ENCODE measurements around the gene PRDM7.
A peak's percentile ranks its signal among the peaks of the same experiment; 100 is the strongest.

The PRDM7 gene

DNA sequence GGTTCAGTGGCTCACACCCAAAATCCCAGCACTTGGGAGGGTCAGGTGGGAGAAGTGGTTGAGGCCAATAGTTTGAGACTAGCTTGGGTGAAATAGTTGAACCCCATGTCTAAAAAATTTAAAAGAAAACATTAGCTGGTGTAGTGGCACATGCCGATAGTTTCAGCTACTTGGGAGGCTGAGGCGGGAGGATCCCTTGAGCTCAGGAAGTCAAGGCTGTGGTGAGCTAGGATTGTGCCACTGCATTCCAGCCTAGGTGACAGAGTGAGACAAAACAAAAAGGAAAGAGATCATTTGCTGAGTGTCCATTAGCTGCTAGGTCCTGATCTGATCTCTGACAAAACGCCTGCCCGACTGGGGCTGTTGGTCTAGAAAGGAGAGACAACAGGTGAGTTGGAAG is 43.7 kb downstream of the PRDM7 start:
- DNase-seq = no peak

DNA sequence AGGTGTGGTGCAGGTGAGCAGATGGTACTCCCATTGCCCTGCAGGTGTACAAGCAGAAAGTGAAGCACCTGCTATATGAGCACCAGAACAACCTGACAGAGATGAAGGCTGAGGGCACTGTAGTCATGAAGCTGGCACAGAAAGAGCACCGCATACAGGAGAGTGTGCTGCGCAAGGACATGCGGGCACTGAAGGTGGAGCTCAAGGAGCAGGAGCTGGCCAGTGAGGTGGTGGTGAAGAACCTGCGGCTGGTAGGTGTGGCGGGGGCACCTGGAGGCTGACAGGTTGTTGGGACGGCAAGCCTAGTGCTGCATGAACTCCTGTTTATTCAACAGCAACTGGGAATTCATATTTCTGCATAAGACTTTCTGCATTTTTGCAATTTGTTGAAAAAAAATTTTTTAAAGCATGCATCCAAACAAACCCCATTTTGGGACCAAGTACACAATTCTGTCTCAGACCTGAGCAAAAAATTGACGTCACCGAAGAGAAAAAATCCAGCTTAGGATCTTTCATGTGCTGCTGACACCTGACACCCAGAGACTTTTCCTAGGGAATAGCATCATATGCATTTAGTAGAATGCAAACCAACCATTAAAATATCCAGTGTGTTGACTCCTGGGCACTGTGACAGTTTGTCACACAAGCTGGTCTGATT is 44.3 kb downstream of the PRDM7 start:
- DNase-seq = no peak

DNA sequence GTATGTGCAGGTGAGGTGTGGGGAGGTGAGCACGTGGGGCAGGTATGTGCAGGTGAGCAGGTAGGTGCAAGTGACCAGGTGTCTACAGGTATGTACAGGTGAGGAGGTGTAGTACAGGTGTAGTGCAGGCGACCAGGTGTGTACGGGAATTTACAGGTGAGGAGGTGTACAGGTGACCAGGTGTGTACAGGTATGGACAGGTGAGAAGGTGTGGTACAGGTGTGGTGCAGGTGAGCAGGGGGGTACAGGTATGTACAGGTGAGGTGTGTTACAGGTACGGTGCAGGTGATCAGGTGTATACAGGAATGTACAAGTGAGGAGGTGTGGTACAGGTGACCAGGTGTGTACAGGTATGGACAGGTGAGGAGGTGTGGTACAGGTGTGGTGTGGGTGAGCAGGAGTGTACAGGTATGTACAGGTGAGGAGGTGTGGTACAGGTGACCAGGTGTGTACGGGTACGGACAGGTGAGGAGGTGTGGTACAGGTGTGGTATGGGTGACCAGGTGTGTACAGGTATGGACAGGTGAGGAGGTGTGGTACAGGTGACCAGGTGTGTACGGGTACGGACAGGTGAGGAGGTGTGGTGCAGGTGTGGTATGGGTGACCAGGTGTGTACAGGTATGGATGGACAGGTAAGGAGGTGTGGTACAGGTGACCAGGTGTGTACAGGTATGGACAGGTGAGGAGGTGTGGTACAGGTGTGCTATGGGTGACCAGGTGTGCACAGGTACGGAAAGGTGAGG is 45.0 kb downstream of the PRDM7 start:
- no peak for DNase-seq

DNA sequence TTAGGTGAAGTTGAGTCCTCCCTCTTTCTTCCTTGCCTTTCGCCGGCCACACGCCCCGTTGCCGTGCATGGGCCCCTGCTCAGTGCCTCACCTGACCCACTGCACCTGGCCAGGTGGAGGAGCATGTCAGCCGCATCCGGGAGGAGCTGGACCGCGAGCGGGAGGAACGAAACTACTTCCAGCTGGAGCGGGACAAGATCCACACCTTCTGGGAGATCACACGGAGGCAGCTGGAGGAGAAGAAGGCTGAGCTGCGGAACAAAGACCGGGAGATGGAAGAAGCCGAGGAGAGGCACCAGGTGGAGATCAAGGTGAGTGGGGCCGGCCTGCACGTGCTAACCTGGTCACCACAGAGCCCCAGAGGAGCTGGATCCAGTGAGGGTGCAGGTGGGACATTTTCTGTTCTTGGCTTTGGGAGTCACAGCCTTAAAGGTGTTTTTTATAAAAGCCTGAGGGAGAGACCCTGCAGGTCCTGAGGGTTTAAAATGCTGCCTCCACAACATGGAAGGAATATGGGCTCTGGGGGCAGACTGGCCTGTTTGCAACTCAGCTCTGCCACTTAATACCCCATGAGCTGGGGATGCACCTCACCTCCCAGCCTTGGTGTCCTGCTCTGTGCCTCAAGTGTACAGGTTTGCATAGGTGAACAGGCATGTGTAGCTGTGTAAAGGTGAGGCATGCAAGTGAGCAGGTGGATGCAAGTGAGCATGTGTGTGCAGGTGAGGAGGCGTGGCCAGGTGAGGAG is 45.8 kb downstream of the PRDM7 start:
- no peak for DNase-seq

DNA sequence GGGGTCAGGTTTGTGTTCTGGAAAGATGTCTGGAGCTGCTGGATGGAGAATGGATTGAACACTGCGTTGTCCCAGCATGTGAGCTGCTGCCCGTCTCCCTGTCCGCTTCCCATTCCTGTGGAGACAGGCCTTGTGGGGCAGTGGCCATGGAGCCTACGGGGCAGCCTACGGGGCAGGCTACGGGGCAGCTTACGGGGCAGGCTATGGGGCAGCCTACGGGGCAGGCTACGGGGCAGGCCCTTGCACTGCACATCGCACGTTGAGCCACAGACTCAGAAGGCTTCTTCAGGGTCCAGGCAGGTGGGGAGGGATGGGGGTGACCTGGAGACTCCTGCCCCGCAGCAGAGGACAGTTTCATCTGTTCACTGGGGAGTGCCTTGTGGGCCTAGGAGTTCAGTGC is 48.1 kb downstream of the PRDM7 start:
- no peak for DNase-seq

DNA sequence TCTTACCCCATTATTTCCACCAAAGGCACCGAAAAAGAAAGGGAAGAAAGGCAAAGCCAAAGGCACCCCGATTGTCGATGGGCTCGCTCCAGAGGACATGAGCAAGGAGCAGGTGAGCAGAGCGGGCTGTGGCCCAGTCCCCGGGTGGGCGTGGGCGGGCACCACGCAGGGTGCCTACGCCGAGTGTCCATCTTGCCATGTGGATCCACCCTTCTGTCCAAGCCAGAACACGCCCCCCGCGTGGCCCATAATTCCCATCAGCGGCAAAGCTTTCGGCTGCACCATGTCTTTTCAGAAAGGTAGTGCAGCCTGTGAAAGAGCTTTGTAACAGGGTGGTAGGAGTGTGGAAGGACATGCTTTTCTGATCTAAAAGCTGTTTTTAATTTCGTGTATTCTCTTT is 49.5 kb downstream of the PRDM7 start:
- no peak for DNase-seq

DNA sequence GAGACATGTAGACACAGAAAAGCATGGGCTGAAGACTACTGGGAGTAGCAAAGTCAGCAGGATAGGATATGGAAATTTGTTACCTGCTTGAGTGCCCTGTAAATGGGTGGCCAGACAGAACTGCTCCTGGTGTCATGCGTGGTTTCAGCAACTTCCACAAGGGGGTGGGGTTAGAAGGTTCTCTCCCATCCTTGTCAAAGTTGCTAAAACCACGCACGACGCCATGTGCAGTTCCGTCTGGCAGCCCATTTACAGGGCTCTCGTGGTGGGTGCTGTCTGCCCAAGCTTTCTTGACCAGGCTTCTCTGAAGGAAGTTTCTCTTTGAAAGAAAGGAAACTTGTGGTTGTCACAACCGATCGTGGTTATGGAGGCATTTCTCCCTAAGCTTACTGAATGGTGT is 51.0 kb downstream of the PRDM7 start:
- DNase-seq = no peak

DNA sequence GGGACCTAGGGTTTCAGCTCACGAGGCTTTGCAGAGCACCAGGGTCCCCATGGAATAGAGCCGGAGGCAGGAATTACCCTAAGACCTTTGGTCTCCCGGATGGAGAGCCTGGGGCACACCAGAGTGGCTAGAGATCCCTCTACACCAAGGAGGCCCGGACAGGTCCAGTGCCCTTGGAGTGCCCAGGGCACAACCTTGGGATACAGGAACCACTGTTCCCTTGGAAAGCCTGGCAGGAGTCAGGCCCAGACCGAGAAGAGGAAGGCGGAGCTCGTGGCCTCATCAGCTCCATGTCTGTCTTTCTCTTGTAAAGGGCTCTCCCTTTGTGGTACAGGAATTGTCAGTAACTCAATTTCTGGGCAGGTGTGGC is 54.1 kb downstream of the PRDM7 start:
- no peak for DNase-seq

DNA sequence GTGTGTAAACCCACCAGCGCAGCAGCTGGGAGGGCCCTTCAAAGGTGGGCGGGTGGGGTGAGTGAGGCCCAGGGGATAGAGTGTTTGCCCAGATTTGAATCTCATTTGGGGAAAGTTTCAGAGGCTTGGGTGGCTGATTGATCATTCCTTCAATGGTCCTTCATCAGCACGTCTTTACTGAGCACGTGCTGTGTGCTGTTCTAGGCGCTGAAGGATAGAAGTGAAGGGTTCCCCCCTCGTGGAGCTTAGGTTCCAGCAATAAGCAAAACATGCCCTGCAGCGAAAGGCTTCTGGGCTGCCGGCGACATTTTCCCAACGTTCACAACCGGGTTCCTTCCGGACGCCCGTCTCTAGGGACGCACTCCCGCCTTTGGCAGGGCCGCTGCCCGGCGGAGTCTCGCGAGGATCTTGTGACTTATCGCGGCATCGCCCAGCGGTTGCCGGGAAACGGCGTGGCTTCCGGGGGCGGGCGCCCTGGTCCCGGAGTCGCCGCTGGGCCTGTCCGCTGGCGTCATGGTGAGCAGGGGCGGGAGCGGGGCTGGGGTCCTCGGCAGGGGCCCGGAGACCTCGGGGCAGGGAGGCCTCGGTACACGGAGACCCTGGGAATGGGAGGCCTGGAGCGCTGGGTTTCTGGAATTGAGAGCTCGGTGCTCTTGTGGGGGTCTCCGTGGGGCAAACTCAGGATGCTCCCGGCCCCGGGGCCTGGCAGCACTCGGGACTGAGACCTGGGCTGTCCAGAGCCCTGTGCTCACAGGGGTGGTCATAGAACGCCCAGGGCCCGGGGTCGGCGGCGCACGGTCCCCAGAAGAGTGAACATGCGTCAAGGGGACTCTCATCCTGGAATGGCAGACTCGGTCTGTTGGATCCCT is 54.7 kb downstream of the PRDM7 start:
- DNase-seq = peak; percentile 67

DNA sequence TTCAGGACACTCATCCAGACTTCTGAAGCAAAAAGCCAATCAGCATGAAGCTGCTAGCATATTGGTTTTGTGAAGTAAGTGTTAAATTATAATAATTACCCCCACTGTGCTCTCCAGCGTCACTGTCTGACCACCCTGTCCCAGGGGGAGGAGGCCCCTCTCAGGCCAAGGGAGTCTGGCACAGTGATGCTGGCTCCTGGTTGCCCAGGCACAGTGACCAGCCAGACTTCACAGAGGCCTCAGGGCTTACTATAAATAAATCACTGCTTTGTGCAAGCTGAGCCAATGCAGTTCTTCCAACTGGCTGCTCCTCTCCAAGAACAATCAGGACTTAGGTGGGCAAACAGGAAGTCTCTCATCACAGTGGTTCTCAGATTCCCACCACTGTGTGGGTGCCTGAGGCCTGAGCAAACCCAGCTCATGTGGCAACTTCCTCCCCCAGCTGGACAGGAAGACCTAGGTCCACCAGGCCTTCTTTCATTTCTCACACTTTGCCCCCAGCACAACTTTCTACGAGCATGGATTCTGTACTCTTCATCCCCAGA is 56.2 kb downstream of the PRDM7 start:
- DNase-seq = no peak

DNA sequence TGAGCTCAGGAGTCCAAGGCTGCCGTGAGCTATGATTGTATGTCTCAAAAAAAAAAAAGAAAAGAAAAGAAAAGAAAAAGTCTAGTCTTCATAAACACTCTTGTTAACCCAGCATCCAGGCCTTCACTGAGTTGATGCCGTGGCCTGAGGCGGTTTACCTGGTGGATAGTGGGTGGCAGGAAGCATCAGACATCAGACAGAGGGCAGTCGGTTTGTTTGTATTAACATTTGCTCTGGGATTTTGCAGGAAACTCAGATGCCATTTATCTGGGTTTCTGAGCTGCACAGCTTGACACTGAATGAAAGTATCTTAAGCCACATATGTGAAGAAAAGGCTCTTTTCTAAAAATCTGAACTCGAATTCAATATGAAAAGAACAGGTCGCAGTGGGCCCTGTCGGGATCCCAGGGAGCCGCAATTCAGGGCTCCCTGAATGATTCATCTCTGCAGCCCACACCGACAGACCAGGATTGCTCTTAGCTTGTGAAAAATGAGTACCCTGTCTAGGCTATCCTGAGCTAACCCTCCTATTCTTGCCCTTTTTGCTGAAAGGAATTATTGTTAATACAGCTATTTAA is 56.8 kb downstream of the PRDM7 start:
- DNase-seq = no peak

DNA sequence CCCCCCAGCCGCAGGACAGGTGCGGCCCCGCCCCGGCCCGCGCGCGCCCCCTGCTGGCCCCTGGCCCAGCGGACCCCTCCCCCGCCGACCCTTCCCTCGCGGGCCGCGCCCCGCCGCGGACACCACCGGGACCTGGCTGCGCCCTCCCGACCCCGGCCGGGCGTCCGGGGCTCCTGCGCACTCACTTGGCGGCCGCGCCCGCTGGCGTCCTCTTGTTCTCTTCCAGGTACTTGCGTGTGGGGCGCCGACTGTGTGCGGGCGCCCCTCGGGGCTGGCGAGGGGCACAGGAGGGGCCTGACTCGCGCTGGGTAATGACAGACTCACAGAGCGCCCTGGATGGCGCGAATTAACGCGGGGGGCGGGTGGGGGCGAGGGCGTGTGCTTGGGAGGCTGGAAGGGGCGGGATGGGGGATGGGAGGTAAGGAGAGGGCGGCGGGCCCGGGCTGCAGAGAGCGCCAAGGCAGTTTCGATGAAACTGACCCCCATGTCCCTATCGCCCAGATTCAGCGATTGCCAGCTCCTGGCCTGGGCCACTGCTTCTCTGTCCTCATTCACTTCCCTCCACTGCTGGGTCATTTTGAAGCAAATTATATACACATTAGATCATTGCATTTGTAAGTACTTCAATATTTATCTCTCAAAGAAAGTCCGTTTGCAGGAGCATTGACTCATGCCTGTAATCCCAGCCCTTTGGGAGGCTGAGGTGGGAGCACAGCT is 57.4 kb downstream of the PRDM7 start:
- peak; percentile 26 for DNase-seq

DNA sequence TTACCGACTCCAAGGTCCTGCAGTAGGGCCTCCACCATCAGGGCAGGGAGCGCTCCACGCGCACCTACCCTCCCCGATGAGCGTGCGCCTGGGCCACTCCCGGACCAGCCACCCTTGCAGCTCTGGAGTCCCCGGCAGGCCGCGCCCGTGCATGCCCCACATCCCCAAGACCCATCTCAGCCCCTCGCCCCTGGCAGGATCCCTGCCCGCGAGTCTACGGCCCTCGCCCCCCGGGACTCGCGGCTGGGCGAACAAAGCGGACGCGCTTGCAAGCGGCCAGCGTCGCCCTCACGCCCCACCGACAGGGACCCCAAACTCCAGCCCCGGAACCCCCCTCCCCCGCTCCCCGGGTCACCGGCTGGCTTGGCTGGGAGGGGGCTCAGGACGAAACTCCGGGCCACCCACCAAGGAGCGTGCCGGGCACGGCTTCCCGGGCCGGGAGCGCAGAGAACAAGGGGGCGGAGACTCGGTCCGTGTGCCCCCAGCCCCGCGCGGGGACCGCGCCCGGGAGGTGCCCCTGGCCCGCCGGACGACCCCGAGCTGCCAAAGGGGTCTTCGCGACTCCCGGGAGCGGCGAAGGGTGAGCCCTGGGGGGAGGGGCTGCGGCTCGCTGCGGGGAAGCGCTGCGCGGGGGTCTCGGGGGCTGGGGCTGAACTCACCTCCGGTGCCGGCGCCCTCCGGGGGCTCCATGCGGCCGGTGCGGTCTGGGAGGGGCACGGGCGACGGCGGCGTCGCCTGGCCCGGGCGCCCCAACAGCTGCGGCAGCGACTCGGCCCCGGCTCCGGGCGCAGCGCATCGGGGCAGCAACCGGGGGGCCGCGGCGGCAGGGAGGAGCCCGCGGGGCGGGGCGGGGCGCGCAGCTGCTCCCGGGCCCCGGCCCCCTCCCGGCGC is 58.2 kb downstream of the PRDM7 start, which contains the start of gene DBNDD1:
DBNDD1 (minus strand) TSS at position 805 of the 891 bp plus-strand sequence; CDS start at position 690, 115 bp downstream.
- no peak for DNase-seq

DNA sequence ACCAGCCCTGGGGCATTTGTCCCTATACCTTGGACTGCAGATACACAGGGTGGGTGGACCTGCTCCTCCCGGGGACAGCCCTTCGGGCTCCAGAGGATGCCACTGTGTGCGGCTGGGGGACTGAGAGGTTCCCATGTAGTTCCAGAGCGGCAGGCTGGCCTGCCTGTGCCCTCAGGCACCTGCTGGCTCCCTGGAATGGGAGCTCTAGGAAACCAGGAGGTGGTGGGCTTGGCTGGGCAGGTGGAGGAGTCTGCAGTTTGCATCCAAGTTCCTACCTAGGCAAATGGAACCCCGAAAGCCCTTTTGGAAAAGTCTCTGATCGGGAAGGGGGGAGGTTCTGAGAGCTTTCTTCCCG is 58.9 kb downstream of the PRDM7 start:
- DNase-seq = no peak

DNA sequence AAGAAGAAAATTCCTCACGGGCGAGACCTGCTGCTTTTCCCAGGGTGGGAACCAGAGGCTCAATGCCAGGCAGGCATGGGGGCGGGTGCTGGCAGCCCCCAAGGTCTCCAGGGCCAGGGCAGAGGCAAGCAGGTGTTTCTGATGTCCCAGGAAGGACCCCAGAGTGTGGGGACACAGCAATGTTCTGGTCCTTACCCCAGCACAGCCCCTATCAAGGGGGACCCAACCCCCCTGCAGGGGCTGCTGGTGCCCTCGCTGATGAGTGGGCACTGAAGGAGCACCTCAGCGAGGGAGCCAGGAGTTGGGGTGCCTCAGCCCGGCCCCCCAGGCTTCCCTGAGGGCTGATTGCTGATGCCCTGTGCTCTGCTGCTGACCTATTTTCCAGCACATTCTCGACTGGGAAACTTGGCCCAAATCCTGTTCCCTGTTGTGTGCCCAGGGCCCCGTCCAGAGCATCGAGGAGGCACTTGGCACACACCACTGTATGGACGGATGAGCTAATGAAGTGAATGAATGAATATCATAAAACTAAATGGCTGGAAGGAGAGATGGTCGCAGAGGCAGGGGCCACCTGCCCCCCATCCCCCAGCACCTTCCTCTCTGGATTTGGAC is 60.7 kb downstream of the PRDM7 start:
- no peak for DNase-seq

DNA sequence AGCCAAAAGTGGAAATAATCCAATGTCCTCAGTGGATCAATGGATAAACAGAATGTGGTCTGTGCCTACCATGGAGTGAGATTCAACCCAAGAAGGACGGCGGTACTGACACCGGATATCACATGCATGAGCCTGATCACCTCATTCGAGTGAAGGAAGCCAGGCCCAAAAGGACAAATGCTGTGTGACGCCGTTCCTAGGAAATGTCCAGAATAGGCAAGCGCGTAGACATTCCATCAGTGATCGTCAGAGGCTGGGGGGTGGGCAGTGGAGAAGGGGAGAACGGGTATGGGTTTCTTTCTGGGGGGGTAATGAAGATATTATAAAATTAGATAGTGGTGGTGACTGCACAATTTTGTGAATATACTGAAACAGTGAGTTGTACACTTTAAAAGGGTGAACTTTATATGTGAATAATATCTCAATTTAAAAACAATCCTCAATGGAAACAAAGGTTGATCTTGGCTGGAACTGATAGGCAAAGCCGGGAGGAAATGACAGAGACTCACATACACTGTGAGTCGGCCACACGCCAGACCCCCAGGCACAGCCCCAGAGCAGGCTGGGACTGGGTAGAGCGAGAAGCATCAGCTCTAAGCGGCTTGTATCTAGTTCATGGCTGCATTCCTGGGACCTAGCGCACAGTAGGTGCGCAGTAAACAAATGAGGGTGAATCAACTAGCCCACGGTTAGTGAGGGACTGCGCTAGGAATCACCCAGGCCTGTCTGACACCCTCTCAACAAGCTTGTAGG is 61.4 kb downstream of the PRDM7 start:
- DNase-seq = no peak

DNA sequence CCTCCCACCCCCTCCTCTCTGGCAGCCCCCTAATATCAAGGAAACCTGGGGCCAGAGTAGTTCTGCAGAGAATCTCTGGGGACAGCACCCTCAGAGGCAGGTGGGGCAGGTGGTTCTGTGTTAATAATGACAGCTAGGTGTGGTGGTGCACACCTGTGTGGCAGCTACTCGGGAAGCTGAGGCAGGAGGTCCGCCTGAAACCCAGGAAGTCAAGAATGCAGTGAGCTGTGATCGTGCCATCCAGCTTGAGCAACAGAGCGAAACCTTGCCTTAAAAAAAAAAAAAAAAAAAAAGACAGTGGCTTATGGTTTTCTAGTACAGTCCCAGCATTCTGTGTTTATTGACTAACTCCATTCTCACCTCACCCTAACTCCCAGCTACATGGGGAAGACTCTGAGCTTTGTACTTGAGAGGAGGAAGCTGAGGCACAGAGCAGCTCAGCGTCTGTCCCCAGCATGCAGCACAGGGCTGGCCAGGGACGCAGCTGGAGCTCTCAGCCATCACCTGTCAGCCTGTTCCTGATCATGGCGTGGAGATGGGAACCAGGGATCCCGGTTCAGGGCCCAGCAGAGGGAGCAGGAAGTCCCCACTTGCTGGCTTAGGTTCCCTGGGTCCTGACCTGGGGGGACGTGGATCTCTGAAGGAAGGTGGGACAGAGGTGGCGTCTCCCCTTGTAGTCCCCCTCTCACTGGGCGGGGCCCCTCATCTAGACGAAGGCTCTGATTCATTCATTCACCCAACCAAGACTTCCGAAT is 64.0 kb downstream of the PRDM7 start:
- DNase-seq = no peak

DNA sequence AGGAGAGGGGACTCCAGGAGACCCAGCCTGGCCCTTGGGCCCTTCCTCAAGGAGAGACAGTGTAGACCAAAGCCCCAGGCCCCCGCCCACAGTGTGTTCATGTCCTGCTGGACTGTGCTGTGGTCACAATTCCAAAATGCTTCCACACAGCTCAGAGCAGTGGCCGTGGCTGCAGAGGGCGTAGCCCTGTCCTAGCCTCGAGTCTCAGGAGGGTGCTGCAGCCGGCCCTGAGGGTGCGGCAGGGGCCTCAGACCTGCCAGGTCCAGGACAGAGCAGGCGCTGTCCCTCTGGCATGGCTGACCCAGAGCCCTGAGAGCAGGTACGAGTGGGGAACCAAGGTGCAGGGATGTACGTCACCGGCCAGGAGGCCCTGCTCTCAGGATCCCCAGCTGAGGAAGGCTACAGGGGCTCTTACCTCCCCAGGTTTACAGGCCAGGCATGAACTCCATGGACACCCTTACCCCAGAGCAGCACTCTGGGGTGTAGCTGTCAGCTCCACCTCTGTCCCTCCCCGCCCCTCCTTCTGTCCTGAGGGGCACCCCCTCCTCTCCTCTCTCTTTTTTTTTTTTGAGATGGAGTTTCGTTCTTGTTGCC is 65.1 kb downstream of the PRDM7 start:
- no peak for DNase-seq
